HG03175 (cell line): Measurements from ENCODE around the gene IGSF22.
"Not testable (repeated sequence)": the region's sequence is repeated elsewhere in the genome, so short reads cannot be mapped to it uniquely, and the experiment has no call there.

Experiments
- ATAC-seq: cut with Tn5 transposase; IDR thresholded peaks from one replicate; pipeline ENCODE4 v1.9.1; 2021; ENCODE audit warnings: mild to moderate bottlenecking, moderate library complexity; ENCODE audit not compliant: unreplicated experiment

The IGSF22 gene

DNA sequence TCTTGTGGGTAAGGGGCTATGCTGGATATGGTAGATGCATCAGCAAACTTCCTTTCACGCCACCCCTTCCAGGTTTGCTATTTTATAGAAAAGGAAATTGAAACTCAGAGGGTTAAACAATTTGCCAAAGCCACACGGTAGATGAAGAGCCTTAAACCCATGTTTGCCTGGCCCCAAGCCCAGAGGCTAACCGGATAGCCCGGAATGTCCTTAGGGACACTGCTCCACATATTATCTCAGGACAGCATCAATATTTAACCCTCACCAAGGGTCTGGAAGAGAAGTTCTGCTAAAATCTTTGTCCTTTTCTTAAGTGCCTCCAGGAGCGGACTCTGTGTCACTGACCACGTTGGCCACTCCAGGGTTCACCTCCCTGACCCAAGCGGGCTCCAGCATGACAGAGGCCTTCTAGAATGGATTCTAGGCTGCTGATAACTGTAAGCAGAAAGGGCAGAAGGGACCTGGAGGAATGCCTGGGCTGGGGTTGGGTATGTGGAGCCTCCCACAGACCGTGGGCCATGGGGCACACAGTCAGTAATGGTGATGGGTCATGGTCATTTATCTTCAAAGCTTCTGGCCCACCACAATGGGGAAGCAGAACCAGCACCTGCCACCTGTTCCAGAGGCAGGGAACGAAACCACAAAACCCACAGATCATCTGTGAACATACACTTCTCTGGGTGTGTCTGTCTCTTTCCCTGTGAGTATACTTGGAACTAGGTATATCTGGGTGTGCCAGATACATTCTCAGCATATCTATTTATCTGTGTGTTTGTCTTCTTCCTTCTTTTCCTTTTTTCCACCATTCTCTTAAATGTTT, 32.8 kb downstream of the IGSF22 start:
- ATAC-seq = no peak

- ATAC-seq = not testable (repeated sequence)
These were observed 34.4 kb downstream of the IGSF22 start for GRCh38 chr11:18691467-18692140.

DNA sequence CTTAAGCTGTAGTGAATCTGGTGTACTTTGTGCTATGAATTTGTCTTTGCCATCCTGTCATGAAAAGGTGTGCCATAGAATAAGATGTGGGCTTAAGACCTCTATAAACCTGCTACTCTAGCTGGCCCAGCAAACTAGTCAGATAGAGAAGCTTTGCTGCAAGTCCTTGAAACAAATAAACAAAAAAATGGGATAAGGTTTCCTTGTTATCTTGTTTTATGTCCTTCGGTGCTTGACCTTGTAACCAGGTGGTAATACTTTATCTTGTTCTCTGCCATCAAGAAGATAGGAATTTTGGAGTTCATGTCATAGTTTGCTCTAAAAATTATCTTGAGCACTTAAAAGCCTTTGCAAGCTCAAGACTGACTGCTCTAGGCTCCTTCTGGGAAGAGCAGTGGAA, 41.7 kb downstream of the IGSF22 start:
- no peak for ATAC-seq

DNA sequence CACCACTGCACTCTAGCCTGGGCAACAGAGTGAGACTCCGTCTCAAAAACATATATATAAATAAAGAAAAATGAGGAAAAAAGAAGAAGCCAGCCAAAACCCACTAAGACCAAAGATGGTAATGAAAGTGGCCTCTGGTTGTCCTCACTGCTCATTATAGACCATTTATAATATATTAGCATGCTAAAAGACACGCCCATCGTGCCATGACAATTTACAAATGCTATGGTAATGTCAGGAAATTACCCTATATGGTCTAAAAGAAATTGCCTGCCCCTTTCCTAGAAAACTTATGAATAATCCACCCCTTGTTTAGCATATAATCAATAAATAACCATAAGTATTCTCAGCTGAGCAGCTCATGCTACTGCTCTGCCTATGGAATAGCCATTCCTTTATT, 43.5 kb downstream of the IGSF22 start:
- no peak for ATAC-seq

GRCh38 chr11:18681949-18682348, 44.0 kb downstream of the IGSF22 start:
- not testable (repeated sequence) for ATAC-seq

DNA sequence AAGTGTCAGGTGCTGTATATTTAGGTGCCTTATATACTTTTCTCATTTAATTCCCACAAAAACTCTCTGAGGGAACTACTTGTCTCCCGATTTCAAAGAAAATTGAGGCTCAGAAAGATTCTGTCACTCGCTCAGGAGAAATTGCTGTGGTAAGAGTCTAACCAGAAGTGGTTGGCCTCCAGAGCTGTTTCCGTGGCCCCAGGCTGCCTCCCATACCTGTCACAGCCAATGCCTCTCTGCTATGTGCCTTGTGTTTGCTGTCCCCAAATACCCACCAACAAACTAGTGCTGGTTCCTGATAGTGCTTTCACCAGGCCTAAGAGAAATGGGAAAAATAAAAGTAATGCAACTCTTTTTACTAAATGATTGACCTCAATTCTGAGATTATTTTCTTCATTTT, 48.4 kb downstream of the IGSF22 start:
- no peak for ATAC-seq

DNA sequence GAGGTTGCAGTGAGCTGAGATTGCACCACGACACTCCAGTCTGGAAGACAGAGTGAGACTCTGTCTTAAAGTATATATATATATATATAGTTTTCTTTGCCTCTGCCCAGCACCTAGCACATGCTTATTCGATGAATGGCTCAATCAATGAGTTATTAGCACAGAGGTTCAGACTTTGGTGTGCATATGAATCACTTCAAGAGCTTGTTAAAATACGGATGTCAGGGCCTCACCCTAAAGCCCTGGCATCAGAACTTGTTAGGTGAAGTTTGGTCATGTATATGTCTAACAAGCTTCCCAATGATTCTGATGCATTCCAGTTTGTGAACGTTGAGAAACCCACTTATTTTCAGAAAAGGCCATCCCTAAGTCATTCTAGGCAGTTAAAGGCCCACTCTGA, 49.2 kb downstream of the IGSF22 start:
- ATAC-seq = no peak

- ATAC-seq = not testable (repeated sequence)
These were observed 53.8 kb downstream of the IGSF22 start for GRCh38 chr11:18672209-18672608.

GRCh38 chr11:18671246-18671645, 54.7 kb downstream of the IGSF22 start:
- no peak for ATAC-seq

DNA sequence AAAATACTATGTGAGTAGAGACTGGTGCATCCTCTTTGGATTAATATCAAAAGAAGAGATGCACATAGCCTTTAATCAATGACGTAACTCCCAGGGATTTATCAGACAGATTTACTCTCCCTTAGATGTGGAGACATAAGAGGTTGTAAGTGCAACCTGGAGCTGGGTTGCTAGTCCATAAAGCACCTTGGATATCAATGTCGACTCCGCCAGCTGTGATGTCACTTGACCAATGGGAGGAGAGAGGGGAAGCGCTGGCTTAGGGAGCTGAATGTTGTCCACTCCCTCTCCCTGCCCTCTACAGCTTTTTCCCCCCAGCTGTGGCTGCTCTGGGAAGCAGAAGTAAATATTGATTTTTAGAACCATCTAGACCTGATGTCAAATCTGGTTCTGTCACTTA, 56.3 kb downstream of the IGSF22 start:
- no peak for ATAC-seq

- no peak for ATAC-seq
These were observed 56.8 kb downstream of the IGSF22 start for GRCh38 chr11:18669219-18669596.

GRCh38 chr11:18668131-18668530, 57.9 kb downstream of the IGSF22 start:
- ATAC-seq = no peak

DNA sequence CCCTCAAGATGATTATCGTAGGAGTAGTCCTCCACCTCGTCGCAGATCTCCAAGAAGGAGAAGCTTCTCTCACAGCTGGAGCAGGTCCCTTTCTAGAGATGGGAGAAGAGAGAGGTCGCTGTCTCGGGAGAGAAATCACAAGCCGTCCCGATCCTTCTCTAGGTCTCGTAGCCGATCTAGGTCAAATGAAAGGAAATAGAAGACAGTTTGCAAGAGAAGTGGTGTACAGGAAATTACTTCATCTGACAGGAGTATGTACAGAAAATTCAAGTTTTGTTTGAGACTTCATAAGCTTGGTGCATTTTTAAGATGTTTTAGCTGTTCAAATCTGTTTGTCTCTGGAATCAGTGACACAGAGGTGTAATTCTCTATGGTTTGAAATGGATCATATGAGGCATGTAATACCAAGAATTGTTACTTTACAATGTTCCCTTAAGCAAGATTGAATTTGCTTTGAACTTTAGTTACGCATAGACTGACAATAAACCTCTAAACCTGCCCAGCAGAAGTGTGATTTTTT, 60.6 kb downstream of the IGSF22 start:
- not testable (repeated sequence) for ATAC-seq

- no peak for ATAC-seq
These were observed 68.3 kb downstream of the IGSF22 start for GRCh38 chr11:18657673-18658072.
